MCF 10A (cell line): ENCODE data around the gene REEP6. TPM values are rescaled to one million over a fixed set of nuclear protein-coding genes. Genes with fewer than 3 reads are reported as not detected.

Experiments
- BruUV-seq: library from RNA; stranded (reverse); fragments of 400-500 nt; replicated peaks from 2 replicates; lab custom pipeline; 2021; lab: Mats Ljungman, UMichigan
- CTCF ChIA-PET: fragments of 300-600 bp; sonication (Branson Sonifier 250); formaldehyde crosslinking; extraction: SDS; loops from one replicate; lab custom pipeline; 2021; ENCODE audit warnings: antibody characterized with exemption, inconsistent platforms; lab: Yijun Ruan, JAX
- POLR2A ChIA-PET: fragments of 300-600, 350-650 bp; sonication (Branson Sonifier 250); formaldehyde crosslinking; extraction: SDS; loops from one replicate; lab custom pipeline; 2020; ENCODE audit warnings: antibody characterized with exemption, inconsistent platforms; lab: Yijun Ruan, JAX
- DNase-seq: peaks from one replicate; pipeline ENCODE4 v3.0.0-alpha.2; 2018; ENCODE audit not compliant: unreplicated experiment
- H3K27ac Mint-ChIP-seq: one replicate; pipeline ENCODE4 v1.8.0; 2022; ENCODE audit warnings: mild to moderate bottlenecking, low read depth, mixed read lengths; ENCODE audit not compliant: unreplicated experiment
- H3K27me3 Mint-ChIP-seq: one replicate; pipeline ENCODE4 v1.8.0; 2022; ENCODE audit warnings: mixed read lengths; ENCODE audit not compliant: insufficient read depth, unreplicated experiment
- H3K36me3 Mint-ChIP-seq: one replicate; pipeline ENCODE4 v1.8.0; 2022; ENCODE audit warnings: mild to moderate bottlenecking, moderate library complexity, mixed read lengths; ENCODE audit not compliant: insufficient read depth, unreplicated experiment
- H3K4me1 Mint-ChIP-seq: one replicate; pipeline ENCODE4 v1.8.0; 2022; ENCODE audit warnings: mixed read lengths; ENCODE audit not compliant: insufficient read depth, unreplicated experiment
- H3K4me3 Mint-ChIP-seq: one replicate; pipeline ENCODE4 v1.8.0; 2022; ENCODE audit warnings: mild to moderate bottlenecking, moderate library complexity, mixed read lengths; ENCODE audit not compliant: unreplicated experiment
- H3K9me3 Mint-ChIP-seq: one replicate; pipeline ENCODE4 v1.8.0; 2022; ENCODE audit warnings: mixed read lengths; ENCODE audit not compliant: unreplicated experiment
- intact Hi-C: fragments of 100-400 bp; cut with micrococcal nuclease; formaldehyde crosslinking; loops from 2 replicates; pipeline ENCODE4 v1.14.1; 2022
- total RNA-seq: library from RNA; stranded (reverse); gene quantifications from 2 replicates; pipeline ENCODE4 v1.2.3, GENCODE V29; 2022
- TF ChIP-seq, protein P1 (sequence below): fragments of 200-600 bp; IDR thresholded peaks from one replicate; pipeline ENCODE4 v1.8.0; 2022; ENCODE audit warnings: antibody characterized with exemption, mild to moderate bottlenecking; ENCODE audit not compliant: unreplicated experiment

REEP6 gene
- total RNA-seq, 1 experiment from 2014 or later, result 3.8 TPM

DNA sequence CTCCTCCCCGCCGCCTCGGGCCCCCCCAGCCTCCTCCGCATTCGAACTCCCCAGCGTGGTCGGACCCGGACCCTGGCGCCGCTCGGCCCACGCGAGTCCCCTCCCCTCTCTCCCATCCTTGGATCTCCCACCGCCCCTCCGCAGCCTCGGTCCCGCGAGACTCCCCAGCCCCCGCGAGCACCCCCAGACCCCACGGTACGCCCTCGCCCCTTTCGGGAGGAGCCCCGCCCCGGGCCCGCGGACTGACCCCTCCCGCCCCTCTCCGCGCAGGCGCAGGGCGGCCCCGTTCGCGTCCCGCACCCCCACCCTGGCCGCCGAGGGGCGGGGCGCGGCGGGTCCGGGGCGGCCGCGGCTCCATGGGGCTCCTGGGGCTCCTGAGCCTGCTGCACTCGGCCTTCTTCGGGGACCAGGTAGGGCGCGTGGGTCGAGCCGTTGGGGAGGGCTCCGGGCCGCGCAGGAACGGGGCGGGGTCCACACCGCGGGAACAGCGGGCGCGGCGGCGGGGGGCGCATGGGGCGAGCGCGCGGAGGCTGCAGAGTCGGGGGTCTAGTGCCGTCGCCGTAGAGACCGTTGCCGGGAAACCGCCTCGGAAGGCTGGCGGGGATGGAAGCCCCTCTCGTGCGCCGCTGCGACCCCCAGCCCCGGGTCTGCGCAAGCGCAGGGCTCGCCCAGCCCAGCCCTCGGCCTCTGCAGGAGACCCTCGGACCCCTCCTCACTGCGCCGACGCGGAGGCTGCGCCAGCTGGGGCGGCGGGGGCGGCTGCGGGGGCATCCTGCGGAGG lies 44.9 kb upstream of the REEP6 start:
- H3K4me1 Mint-ChIP-seq, result peaks cover 6% of the 10 kb centered on the region
- TF ChIP-seq, protein P1, sequence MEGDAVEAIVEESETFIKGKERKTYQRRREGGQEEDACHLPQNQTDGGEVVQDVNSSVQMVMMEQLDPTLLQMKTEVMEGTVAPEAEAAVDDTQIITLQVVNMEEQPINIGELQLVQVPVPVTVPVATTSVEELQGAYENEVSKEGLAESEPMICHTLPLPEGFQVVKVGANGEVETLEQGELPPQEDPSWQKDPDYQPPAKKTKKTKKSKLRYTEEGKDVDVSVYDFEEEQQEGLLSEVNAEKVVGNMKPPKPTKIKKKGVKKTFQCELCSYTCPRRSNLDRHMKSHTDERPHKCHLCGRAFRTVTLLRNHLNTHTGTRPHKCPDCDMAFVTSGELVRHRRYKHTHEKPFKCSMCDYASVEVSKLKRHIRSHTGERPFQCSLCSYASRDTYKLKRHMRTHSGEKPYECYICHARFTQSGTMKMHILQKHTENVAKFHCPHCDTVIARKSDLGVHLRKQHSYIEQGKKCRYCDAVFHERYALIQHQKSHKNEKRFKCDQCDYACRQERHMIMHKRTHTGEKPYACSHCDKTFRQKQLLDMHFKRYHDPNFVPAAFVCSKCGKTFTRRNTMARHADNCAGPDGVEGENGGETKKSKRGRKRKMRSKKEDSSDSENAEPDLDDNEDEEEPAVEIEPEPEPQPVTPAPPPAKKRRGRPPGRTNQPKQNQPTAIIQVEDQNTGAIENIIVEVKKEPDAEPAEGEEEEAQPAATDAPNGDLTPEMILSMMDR, result no peak
- no peak overlapping the region for H3K27ac Mint-ChIP-seq
- CTCF ChIA-PET, result interaction anchor here (0.5 to 1.2 kb wide), 8 partner anchors 9 to 160 kb away, joined by 3 to 6 read pairs (median 4); no protein-coding TSS in a partner anchor
- H3K27me3 Mint-ChIP-seq, result peaks cover 38% of the 10 kb centered on the region
- no peaks in the 10 kb centered on the region for H3K9me3 Mint-ChIP-seq
- H3K36me3 Mint-ChIP-seq, result peaks cover 38% of the 10 kb centered on the region
- POLR2A ChIA-PET, result no interaction called here
- BruUV-seq, result no TSS peak
- intact Hi-C loops, result no loop called here
- no peak for DNase-seq
- H3K4me3 Mint-ChIP-seq, result peak overlapping the region; percentile 63

DNA sequence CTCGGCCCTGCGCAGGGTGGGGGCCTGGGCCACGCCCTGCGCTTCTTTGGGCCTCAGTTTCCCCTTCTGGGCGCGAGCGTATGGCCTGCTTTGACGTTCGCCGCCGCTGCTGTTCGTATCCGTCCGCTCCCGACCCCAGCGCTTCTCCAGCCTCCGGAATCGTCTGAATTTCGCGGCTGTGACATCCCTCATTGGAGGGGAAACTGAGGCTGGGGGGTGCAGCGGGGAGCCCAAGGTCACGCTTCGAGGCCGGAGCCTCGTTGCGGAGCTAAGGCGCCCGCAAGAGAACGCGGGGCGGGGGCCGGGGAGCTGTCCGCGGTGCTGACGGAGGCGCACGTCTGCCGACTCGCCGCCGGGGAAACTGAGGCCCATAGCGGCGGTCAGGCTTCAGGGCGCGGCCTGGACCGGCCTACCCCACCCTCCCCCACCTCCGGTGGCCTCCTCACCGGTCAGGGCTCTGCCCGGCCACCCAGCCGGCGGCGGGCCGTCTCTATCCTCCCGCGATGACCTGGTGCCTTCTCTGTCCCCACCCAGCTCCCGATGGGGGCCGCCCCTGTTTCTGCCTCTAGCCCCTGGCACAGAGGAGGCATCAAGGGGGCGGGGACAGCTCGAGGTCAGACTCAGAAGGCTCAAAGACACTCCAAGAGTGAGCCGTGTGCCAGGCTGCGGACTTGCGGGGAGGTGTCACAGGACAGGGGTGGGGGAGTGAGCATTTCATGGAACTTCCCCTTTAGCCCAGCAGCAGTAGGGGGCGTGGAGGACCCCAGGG lies 44.1 kb upstream of the REEP6 start:
- POLR2A ChIA-PET, result interaction anchor here (0.5 kb wide), 1 partner anchor 51 kb away, joined by 3 read pairs; no protein-coding TSS in a partner anchor
- CTCF ChIA-PET, result interaction anchor here (0.6 kb wide), 1 partner anchor 8 kb away, joined by 3 read pairs; no protein-coding TSS in a partner anchor
- Mint-ChIP-seq H3K36me3 (peaks cover 31% of the 10 kb centered on the region), H3K27me3 (peaks cover 43% of the 10 kb centered on the region), H3K9me3 (no peaks in the 10 kb centered on the region), H3K27ac (no peak overlapping the region), H3K4me3 (peak overlapping the region; percentile 52), H3K4me1 (peaks cover 6% of the 10 kb centered on the region)
- intact Hi-C loops, result no loop called here
- TF ChIP-seq, protein P1, result no peak
- no peak for DNase-seq
- BruUV-seq, result no TSS peak

DNA sequence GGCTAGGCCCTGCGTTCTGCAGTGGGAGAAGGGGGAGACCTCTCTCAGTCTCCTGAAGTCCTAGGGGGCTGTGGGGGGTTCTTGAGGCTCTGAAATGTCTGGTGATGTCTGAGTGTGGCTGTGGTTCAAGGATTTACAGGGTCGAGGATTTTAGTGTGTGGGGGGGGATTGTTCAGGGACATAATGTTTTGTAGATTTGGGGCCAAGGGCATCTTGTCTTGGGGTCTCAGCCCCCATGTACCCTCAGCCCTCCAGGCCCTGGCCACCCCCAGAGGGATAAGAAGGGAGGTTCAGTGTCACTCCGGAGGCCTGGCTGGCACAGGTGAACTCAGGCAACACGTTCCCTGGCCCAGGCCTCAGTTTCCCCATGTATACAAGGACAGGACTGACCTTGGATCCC lies 43.5 kb upstream of the REEP6 start:
- Mint-ChIP-seq H3K36me3 (peaks cover 25% of the 10 kb centered on the region), H3K9me3 (no peaks in the 10 kb centered on the region), H3K27ac (no peak overlapping the region), H3K4me3 (peak overlapping the region; percentile 52), H3K27me3 (peaks cover 43% of the 10 kb centered on the region), H3K4me1 (peaks cover 5% of the 10 kb centered on the region)
- TF ChIP-seq, protein P1, result no peak
- intact Hi-C loops, result no loop called here
- CTCF ChIA-PET, result no interaction called here
- BruUV-seq, result no TSS peak
- POLR2A ChIA-PET, result interaction anchor here (0.5 kb wide), 1 partner anchor 52 kb away, joined by 3 read pairs; no protein-coding TSS in a partner anchor
- DNase-seq, result no peak

DNA sequence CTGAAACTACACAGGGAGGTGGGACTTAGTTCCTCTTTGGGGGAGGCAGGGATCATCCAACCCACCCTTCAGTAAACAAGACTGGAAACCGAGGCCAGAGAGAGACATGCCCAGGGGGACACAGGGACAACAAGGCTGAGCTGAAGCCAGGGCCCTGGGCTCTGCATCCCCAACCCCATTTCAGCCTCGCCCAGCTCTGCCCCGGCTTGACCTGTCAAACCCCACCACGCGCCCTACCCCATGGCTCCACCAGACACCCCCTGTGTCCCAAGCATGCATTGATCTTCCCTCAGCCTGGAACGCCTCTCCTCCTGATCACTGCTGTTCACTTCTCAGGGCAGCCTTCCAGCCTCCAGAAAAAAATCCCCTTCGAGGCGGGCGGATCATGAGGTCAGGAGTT lies 43.0 kb upstream of the REEP6 start:
- no peak for DNase-seq
- ChIA-PET POLR2A (no interaction called here), CTCF (no interaction called here)
- peaks cover under 1% of the 10 kb centered on the region for H3K4me1 Mint-ChIP-seq
- no peak overlapping the region for H3K4me3 Mint-ChIP-seq
- BruUV-seq, result no TSS peak
- no peaks in the 10 kb centered on the region for H3K9me3 Mint-ChIP-seq
- intact Hi-C loops, result no loop called here
- peaks cover 43% of the 10 kb centered on the region for H3K27me3 Mint-ChIP-seq
- H3K36me3 Mint-ChIP-seq, result peaks cover 21% of the 10 kb centered on the region
- TF ChIP-seq, protein P1, result no peak
- H3K27ac Mint-ChIP-seq, result no peak overlapping the region
